K562 (cell line): ENCODE results near the gene RBM19. TPM values are rescaled to one million over a fixed set of nuclear protein-coding genes. Genes with fewer than 3 reads are reported as not detected.

Experiments used
- ATAC-seq: fragments of 200-7000 bp; cut with Tn5 transposase; 3 replicates; pipeline ENCODE4 v1.9.1; 2020; ENCODE audit warnings: moderate library complexity
- BruUV-seq: library from RNA; stranded (reverse); fragments of 400-500 nt; replicated peaks from 2 replicates; lab custom pipeline; 2021; lab: Mats Ljungman, UMichigan
- CTCF ChIA-PET: fragments of 300-600 bp; formaldehyde crosslinking; extraction: SDS; loops from one replicate; lab custom pipeline; 2021; ENCODE audit warnings: low intra/inter-chr PET ratio; lab: Yijun Ruan, JAX
- POLR2A ChIA-PET: fragments of 300-600, 350-650 bp; sonication (Branson Sonifier 250); formaldehyde crosslinking; extraction: SDS; loops from one replicate; lab custom pipeline; 2021; ENCODE audit warnings: antibody characterized with exemption, inconsistent platforms; lab: Yijun Ruan, JAX
- DNase-seq, 4 experiments: peaks; one replicate each; pipeline versions ENCODE4 v3.0.0 to v3.0.0-alpha.2; 2011 to 2018; ENCODE audit warnings: low spot score in 3 of 4, mixed read lengths in 3 of 4; ENCODE audit errors: extremely low read depth in 1 of 4
- FAIRE-seq: peaks from 2 replicates; lab custom pipeline; 2011; peaks lifted over from hg19 to GRCh38; lab: Jason Lieb, UNC
- H2AFZ ChIP-seq: 2 replicates; pipeline ENCODE4 v1.6.0; 2011; ENCODE audit warnings: low read depth, low read length, control low read depth, inconsistent platforms
- H3K27ac ChIP-seq: fragments of 200-600 bp; 3 replicates; pipeline ENCODE4 v1.8.0; 2011; ENCODE audit warnings: low read depth, mild to moderate bottlenecking, control low read depth, inconsistent platforms, low read length, moderate library complexity, mixed read lengths; ENCODE audit errors: extremely low read depth
- H3K27me3 ChIP-seq, 2 experiments: fragments of 300-600 bp in 1 of 2; 2 replicates in 1 of 2; 3 replicates in 1 of 2; pipeline versions ENCODE4 v1.6.0 to v1.8.0; 2011; ENCODE audit warnings: inconsistent platforms in 2 of 2, low read length in 2 of 2, mild to moderate bottlenecking in 1 of 2, mixed read lengths in 1 of 2, moderate library complexity in 1 of 2; ENCODE audit not compliant: control insufficient read depth in 2 of 2, insufficient read depth in 2 of 2
- H3K36me3 ChIP-seq: fragments of 300-600 bp; 3 replicates; pipeline ENCODE4 v1.8.0; 2011; ENCODE audit warnings: mild to moderate bottlenecking, low read length, inconsistent platforms; ENCODE audit not compliant: control insufficient read depth, insufficient read depth
- H3K4me1 ChIP-seq, 2 experiments: fragments of 200-600 bp in 1 of 2; replicated peaks in 1 of 2; 2 replicates in 1 of 2; 3 replicates in 1 of 2; pipeline versions ENCODE4 v1.5.1 to v1.8.0; 2011; ENCODE audit warnings: inconsistent platforms in 2 of 2, low read length in 2 of 2, mild to moderate bottlenecking in 1 of 2, mixed read lengths in 1 of 2, moderate library complexity in 1 of 2; ENCODE audit not compliant: control insufficient read depth in 2 of 2, insufficient read depth in 2 of 2
- H3K4me2 ChIP-seq: 2 replicates; pipeline ENCODE4 v1.6.1; 2011; ENCODE audit warnings: low read length, control low read depth, inconsistent platforms, mixed read lengths; ENCODE audit not compliant: insufficient read depth
- H3K4me3 ChIP-seq: fragments of 200-600 bp; sonication (generic), shearing (Covaris generic); 2 replicates; pipeline ENCODE4 v1.5.1; 2016; ENCODE audit warnings: control low read depth, inconsistent platforms
- H3K79me2 ChIP-seq: fragments of 200-600 bp; 3 replicates; pipeline ENCODE4 v1.8.0; 2011; ENCODE audit warnings: low read length, inconsistent platforms; ENCODE audit not compliant: control insufficient read depth, insufficient read depth
- H3K9ac ChIP-seq, 2 experiments: 2 replicates each; pipeline versions ENCODE4 v1.6.0 to v1.6.1; 2011; ENCODE audit warnings: low read depth in 2 of 2, low read length in 2 of 2, control low read depth in 1 of 2, inconsistent platforms in 1 of 2, mild to moderate bottlenecking in 1 of 2, mixed read lengths in 1 of 2; ENCODE audit not compliant: insufficient read depth in 1 of 2
- H3K9me1 ChIP-seq: one replicate; pipeline ENCODE4 v1.6.0; 2011; ENCODE audit warnings: inconsistent platforms, mild to moderate bottlenecking, low read length, moderate library complexity; ENCODE audit not compliant: control insufficient read depth, insufficient read depth
- H3K9me3 ChIP-seq: replicated peaks from 2 replicates; pipeline ENCODE4 v1.5.1; 2011; ENCODE audit warnings: low read depth, low read length, inconsistent platforms; ENCODE audit not compliant: control insufficient read depth, insufficient read depth
- H4K20me1 ChIP-seq: replicated peaks from 2 replicates; pipeline ENCODE4 v1.6.1; 2011; ENCODE audit warnings: low read length, inconsistent platforms, mixed read lengths; ENCODE audit not compliant: control insufficient read depth, insufficient read depth
- CBX8 ChIP-seq: fragments of 200-600 bp; sonication (generic); IDR thresholded peaks from 2 replicates; pipeline ENCODE4 v1.6.1; 2012; ENCODE audit warnings: borderline replicate concordance, mixed run types, low read depth, mild to moderate bottlenecking, moderate library complexity, mixed read lengths, low read length, control low read depth, inconsistent platforms; ENCODE audit not compliant: poor library complexity, severe bottlenecking; ENCODE audit errors: extremely low read depth
- JUN ChIP-seq, 2 experiments: sonication (generic) in 1 of 2; formaldehyde crosslinking in 1 of 2; IDR thresholded peaks; 2 replicates each; pipeline versions ENCODE4 v1.6.1 to v1.8.0; 2012 to 2022; ENCODE audit warnings: borderline replicate concordance in 2 of 2, mild to moderate bottlenecking in 2 of 2, improper control_type of control experiment in 1 of 2, low read depth in 1 of 2, low read length in 1 of 2, missing genetic modification reagents in 1 of 2
- KLF16 ChIP-seq: IDR thresholded peaks from 2 replicates; pipeline ENCODE4 v1.6.1; 2016; ENCODE audit warnings: antibody characterized with exemption
- NCOA1 ChIP-seq: fragments of 450-650 bp; IDR thresholded peaks from 2 replicates; pipeline ENCODE4 v1.6.1; 2016; ENCODE audit warnings: low read depth
- POU5F1 ChIP-seq: fragments of 150-350 bp; IDR thresholded peaks from 2 replicates; pipeline ENCODE4 v1.6.1; 2014; ENCODE audit warnings: borderline replicate concordance, low read length, low read depth, mild to moderate bottlenecking; ENCODE audit not compliant: partially characterized antibody
- ZNF561 ChIP-seq: fragments of 450-650 bp; formaldehyde crosslinking; conservative IDR thresholded peaks from 2 replicates; pipeline ENCODE4 v1.4.0; 2020; ENCODE audit warnings: mild to moderate bottlenecking, moderate library complexity
- WGBS: fragments of 100-300 bp; shearing (Covaris generic); methylation state at CpG from one replicate; pipeline ENCODE4 v1.1.6; 2016; ENCODE audit warnings: low coverage, mixed read lengths; ENCODE audit not compliant: insufficient coverage; ENCODE audit errors: missing lambda C conversion rate; 5-methylcytosine and 5-hydroxymethylcytosine counted together
- in situ Hi-C: fragments of 300-500 bp; cut with MboI; formaldehyde crosslinking; loops from 4 replicates; pipeline ENCODE4 v1.15.0; 2018; ENCODE audit warnings: inconsistent platforms, mixed read lengths
- intact Hi-C: fragments of 100-400 bp; cut with micrococcal nuclease; formaldehyde crosslinking; loops from 2 replicates; pipeline ENCODE4 v1.14.2; 2022
- polyA plus RNA-seq, 8 experiments: library from polyadenylated mRNA; depleted of rRNA in 4 of 8; stranded (reverse) in 5 of 8; unstranded in 3 of 8; fragments of >200 nt; fragmentation: Nextera tagmentation in 2 of 8; fragmentation: Illumina TruSeq in 1 of 8; extraction: Ambion mirVana in 2 of 8; extraction: Trizol in 1 of 8; gene quantifications; 2 replicates each; pipeline versions ENCODE4 v1.2.1 to v1.2.3, GENCODE V29; 2011 to 2014; ENCODE audit warnings: inconsistent platforms in 1 of 8, missing spikeins in 1 of 8
- total RNA-seq, 7 experiments: library from RNA; depleted of rRNA in 6 of 7; stranded (reverse); fragments of >200 nt in 6 of 7; fragmentation: Illumina TruSeq in 2 of 7; extraction: Trizol in 2 of 7; gene quantifications; 2 replicates each; pipeline versions ENCODE4 v1.2.1 to v1.2.3, GENCODE V29; 2011 to 2021; ENCODE audit warnings: low replicate concordance in 1 of 7
- TF ChIP-seq, protein P1 (sequence below), 2 experiments: fragments of 450-650 bp in 1 of 2; sonication (generic) in 1 of 2; formaldehyde crosslinking in 1 of 2; IDR thresholded peaks in 1 of 2; conservative IDR thresholded peaks in 1 of 2; 2 replicates each; pipeline versions ENCODE4 v1.6.1 to v1.8.1; 2016 to 2023; ENCODE audit warnings: mild to moderate bottlenecking in 2 of 2, moderate library complexity in 2 of 2, inconsistent platforms in 1 of 2, missing genetic modification reagents in 1 of 2
- TF ChIP-seq, protein P2 (sequence below): sonication (generic); formaldehyde crosslinking; IDR thresholded peaks from 2 replicates; pipeline ENCODE4 v1.8.1; 2023; ENCODE audit warnings: mild to moderate bottlenecking, missing genetic modification reagents
- TF ChIP-seq, protein P3 (sequence below): sonication (generic); formaldehyde crosslinking; IDR thresholded peaks from 2 replicates; pipeline ENCODE4 v1.8.0; 2022; ENCODE audit warnings: mild to moderate bottlenecking, missing genetic modification reagents

RBM19 gene
- total and polyA plus RNA-seq, 9 of the 15 experiments (the other 6 are each of a cell fraction or from before 2014, with no cell fraction given), result 16.0 to 58.4 (median 37.9) TPM

DNA sequence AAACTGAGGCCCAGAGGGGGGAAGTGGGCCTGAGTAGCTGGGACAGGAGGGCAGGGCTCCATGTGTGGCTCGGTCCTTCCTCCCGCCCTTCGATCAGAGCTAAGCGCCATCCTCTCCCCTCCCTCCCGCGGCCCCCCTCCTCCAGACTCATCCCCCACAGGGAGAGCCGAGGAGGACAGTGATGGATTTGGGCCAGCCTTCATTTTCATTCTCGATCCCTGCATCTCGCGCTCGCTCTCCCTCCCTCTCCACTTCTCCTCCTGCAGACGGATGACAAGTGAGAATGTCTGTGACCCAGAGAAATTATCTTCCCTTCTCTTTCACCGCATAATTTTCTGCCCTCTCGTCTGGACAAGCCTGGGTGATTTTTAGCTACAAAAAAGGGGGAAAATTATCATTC is 183.3 kb downstream of the RBM19 start:
- TF ChIP-seq, protein P1, sequence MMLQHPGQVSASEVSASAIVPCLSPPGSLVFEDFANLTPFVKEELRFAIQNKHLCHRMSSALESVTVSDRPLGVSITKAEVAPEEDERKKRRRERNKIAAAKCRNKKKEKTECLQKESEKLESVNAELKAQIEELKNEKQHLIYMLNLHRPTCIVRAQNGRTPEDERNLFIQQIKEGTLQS (IDR thresholded peaks at IDR 0.05), result no peak
- TF ChIP-seq, protein P1 (CRISPR knock-in tag; conservative IDR thresholded peaks at IDR 0.05), result no peak
- TF ChIP-seq, protein P2, sequence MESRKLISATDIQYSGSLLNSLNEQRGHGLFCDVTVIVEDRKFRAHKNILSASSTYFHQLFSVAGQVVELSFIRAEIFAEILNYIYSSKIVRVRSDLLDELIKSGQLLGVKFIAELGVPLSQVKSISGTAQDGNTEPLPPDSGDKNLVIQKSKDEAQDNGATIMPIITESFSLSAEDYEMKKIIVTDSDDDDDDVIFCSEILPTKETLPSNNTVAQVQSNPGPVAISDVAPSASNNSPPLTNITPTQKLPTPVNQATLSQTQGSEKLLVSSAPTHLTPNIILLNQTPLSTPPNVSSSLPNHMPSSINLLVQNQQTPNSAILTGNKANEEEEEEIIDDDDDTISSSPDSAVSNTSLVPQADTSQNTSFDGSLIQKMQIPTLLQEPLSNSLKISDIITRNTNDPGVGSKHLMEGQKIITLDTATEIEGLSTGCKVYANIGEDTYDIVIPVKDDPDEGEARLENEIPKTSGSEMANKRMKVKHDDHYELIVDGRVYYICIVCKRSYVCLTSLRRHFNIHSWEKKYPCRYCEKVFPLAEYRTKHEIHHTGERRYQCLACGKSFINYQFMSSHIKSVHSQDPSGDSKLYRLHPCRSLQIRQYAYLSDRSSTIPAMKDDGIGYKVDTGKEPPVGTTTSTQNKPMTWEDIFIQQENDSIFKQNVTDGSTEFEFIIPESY, result peak; percentile 64; the same call in 1 of the 2 replicates
- no peak for TF ChIP-seq ZNF561
- TF ChIP-seq NCOA1, result no peak
- no peak for TF ChIP-seq CBX8
- no peak for TF ChIP-seq JUN (IDR thresholded peaks at IDR 0.05; ENCODE audit: borderline replicate concordance, low read depth, low read length)
- TF ChIP-seq JUN (CRISPR knock-in tag; IDR thresholded peaks at IDR 0.05; ENCODE audit: borderline replicate concordance), result no peak
- TF ChIP-seq POU5F1, result no peak
- no peak for TF ChIP-seq KLF16
- TF ChIP-seq, protein P3, sequence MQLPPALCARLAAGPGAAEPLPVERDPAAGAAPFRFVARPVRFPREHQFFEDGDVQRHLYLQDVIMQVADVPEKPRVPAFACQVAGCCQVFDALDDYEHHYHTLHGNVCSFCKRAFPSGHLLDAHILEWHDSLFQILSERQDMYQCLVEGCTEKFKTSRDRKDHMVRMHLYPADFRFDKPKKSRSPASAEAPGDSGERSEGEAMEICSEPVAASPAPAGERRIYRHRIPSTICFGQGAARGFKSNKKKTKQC (CRISPR knock-in tag), result no peak
- peak; percentile 33; the same call in 2 of the 3 replicates for ATAC-seq
- intact Hi-C loops, result no loop called here
- no peaks in the 10 kb centered on the region for H4K20me1 ChIP-seq
- no peaks in the 10 kb centered on the region for H3K79me2 ChIP-seq
- H3K9ac ChIP-seq, result peak overlapping the region in 1 of 2 experiments; percentile 21; a peak in 1 of 4 replicates
- WGBS, result 18% methylated on average over 7 of the region's 14 CpGs
- in situ Hi-C loops, result no loop called here
- H3K27ac ChIP-seq, result no peak overlapping the region
- no peak overlapping the region for H3K4me2 ChIP-seq
- ChIA-PET CTCF (no interaction called here), POLR2A (interaction anchor here (0.6 to 0.9 kb wide), 2 partner anchors 16 to 171 kb away, joined by 3 read pairs; no protein-coding TSS in a partner anchor)
- no peaks in the 10 kb centered on the region for H3K9me3 ChIP-seq
- H2AFZ ChIP-seq, result no peak overlapping the region
- no peak for DNase-seq
- no peaks in the 10 kb centered on the region for H3K36me3 ChIP-seq
- H3K4me3 ChIP-seq, result no peak overlapping the region
- FAIRE-seq, result no peak
- peaks cover 4 to 7% of the 10 kb centered on the region in 2 experiments; a peak in 3 of 5 replicates for H3K4me1 ChIP-seq
- H3K9me1 ChIP-seq, result no peaks in the 10 kb centered on the region
- no TSS peak for BruUV-seq
- no peaks in the 10 kb centered on the region for H3K27me3 ChIP-seq
